ENCODE measurements around the gene HUS1. TPM values are rescaled to one million over a fixed set of nuclear protein-coding genes. Genes with fewer than 3 reads are reported as not detected.

HUS1 gene
- total RNA-seq (ENCODE audit: unreplicated experiment), result 40.6 TPM
- long read RNA-seq, partial matches to known transcripts, result 0 of 5 reads
- long read RNA-seq, other reads (novel, unspliced or antisense), result 1 of 5 reads

GRCh38 chr7:47979145-47979831 lies at the start of gene HUS1:
Gene HUS1 (minus strand): TSS chr7:47979615. CDS start chr7:47979519, 96 bp downstream.
- Mint-ChIP-seq H3K27me3 (ENCODE audit: unreplicated experiment) (peaks cover 2% of the 10 kb centered on the region), H3K36me3 (ENCODE audit: unreplicated experiment) (no peaks in the 10 kb centered on the region), H3K27ac (ENCODE audit: unreplicated experiment) (peak within 1 kb of the TSS; percentile 95), H3K4me3 (ENCODE audit: unreplicated experiment) (peak within 1 kb of the TSS; percentile 87), H3K9me3 (ENCODE audit: unreplicated experiment) (peaks cover 4% of the 10 kb centered on the region), H3K4me1 (ENCODE audit: low read depth, unreplicated experiment) (peaks cover 17% of the 10 kb centered on the region)
- no peak for TF ChIP-seq CTCF (IDR thresholded peaks at IDR 0.05; ENCODE audit: partially characterized antibody, unreplicated experiment)
- DNase-seq, result peak; percentile 97

- H3K27me3 Mint-ChIP-seq (ENCODE audit: unreplicated experiment), result no peaks in the 10 kb centered on the region
- H3K27ac Mint-ChIP-seq (ENCODE audit: unreplicated experiment), result no peak within 1 kb of the TSS
- no peaks in the 10 kb centered on the region for H3K9me3 Mint-ChIP-seq (ENCODE audit: unreplicated experiment)
Measured at GRCh38 chr7:48028938-48029337, 49.5 kb upstream of the HUS1 start, which contains the start of gene SUN3. Gene SUN3 (minus strand): TSS chr7:48029107. CDS start chr7:48028938, 169 bp downstream.

GRCh38 chr7:48025624-48026023 lies 46.2 kb upstream of the HUS1 start:
- Mint-ChIP-seq H3K4me1 (ENCODE audit: low read depth, unreplicated experiment) (no peaks in the 10 kb centered on the region), H3K9me3 (ENCODE audit: unreplicated experiment) (no peaks in the 10 kb centered on the region), H3K4me3 (ENCODE audit: unreplicated experiment) (no peak overlapping the region), H3K27me3 (ENCODE audit: unreplicated experiment) (no peaks in the 10 kb centered on the region), H3K36me3 (ENCODE audit: unreplicated experiment) (peaks cover 5% of the 10 kb centered on the region), H3K27ac (ENCODE audit: unreplicated experiment) (no peak overlapping the region)
- no peak for TF ChIP-seq CTCF (IDR thresholded peaks at IDR 0.05; ENCODE audit: partially characterized antibody, unreplicated experiment)
- DNase-seq, result no peak

More at GRCh38 chr7:48028938-48029337, 49.5 kb upstream of the HUS1 start, which contains the start of gene SUN3:
- DNase-seq, result no peak
- TF ChIP-seq CTCF (IDR thresholded peaks at IDR 0.05; ENCODE audit: partially characterized antibody, unreplicated experiment), result no peak
- H3K4me1 Mint-ChIP-seq (ENCODE audit: low read depth, unreplicated experiment), result no peaks in the 10 kb centered on the region
- no peak within 1 kb of the TSS for H3K4me3 Mint-ChIP-seq (ENCODE audit: unreplicated experiment)
- H3K36me3 Mint-ChIP-seq (ENCODE audit: unreplicated experiment), result no peaks in the 10 kb centered on the region

GRCh38 chr7:48017674-48018073 lies 38.3 kb upstream of the HUS1 start:
- Mint-ChIP-seq H3K27me3 (ENCODE audit: unreplicated experiment) (no peaks in the 10 kb centered on the region), H3K4me1 (ENCODE audit: low read depth, unreplicated experiment) (no peaks in the 10 kb centered on the region), H3K9me3 (ENCODE audit: unreplicated experiment) (no peaks in the 10 kb centered on the region), H3K36me3 (ENCODE audit: unreplicated experiment) (no peaks in the 10 kb centered on the region), H3K4me3 (ENCODE audit: unreplicated experiment) (no peak overlapping the region), H3K27ac (ENCODE audit: unreplicated experiment) (no peak overlapping the region)
- no peak for TF ChIP-seq CTCF (IDR thresholded peaks at IDR 0.05; ENCODE audit: partially characterized antibody, unreplicated experiment)
- no peak for DNase-seq

GRCh38 chr7:48016641-48017040 lies 37.2 kb upstream of the HUS1 start:
- DNase-seq, result no peak
- Mint-ChIP-seq H3K27ac (ENCODE audit: unreplicated experiment) (no peak overlapping the region), H3K9me3 (ENCODE audit: unreplicated experiment) (no peaks in the 10 kb centered on the region), H3K27me3 (ENCODE audit: unreplicated experiment) (no peaks in the 10 kb centered on the region), H3K4me3 (ENCODE audit: unreplicated experiment) (no peak overlapping the region), H3K36me3 (ENCODE audit: unreplicated experiment) (no peaks in the 10 kb centered on the region), H3K4me1 (ENCODE audit: low read depth, unreplicated experiment) (no peaks in the 10 kb centered on the region)
- TF ChIP-seq CTCF (IDR thresholded peaks at IDR 0.05; ENCODE audit: partially characterized antibody, unreplicated experiment), result no peak
